Stimulated activated CD8-positive, alpha-beta memory T cell treated with anti-CD3 and anti-CD28 coated beads, Interleukin-15, amount 100 ng/mL, for 4 hours (primary cell): ENCODE data around the gene GLYATL1.
"Not testable (repeated sequence)": the region's sequence is repeated elsewhere in the genome, so short reads cannot be mapped to it uniquely, and the experiment has no call there.

Source experiments
- DNase-seq, 2 donors: peaks; one replicate each; pipeline ENCODE4 v3.0.0-alpha.2; 2020; ENCODE audit warnings: low read depth in 2 of 2

GLYATL1 gene

DNA sequence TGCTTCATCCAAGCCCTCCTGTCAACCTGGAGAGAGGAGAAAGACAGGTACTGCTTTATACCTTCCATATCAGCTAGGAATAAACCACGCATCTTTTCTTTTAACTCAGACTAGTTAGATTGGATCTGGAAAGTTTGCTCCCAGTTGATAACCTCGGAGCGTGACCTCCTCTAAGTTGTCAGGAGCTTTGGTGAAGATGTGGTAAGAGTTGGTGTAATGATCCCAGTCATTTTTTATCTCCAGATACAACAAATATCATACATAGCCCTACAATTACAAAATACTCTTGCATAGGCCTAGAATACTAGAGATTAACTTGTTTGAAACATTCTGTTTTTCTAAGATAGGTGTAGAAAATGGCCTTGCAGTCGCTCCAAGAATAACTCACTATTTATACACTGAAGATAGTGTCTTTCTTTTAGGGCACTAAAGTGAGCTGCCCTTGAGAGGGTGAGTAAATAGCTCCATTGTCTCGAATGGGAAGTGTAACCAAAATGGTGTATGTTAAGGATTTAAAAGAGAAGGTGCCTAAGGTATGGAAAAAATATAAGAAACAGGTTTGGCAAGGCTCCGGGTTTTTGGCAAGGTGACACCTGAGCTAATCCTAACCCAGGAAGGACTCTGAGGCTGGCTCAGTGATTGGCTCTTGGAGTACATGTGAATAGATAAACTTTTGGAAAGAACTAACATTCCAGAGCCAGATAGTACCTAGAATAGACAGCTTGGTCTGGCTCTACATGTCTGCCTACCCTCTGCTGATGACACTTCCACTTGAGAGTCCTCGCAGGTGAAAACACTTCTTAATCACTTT, 59.4 kb downstream of the GLYATL1 start:
- DNase-seq = no peak

DNA sequence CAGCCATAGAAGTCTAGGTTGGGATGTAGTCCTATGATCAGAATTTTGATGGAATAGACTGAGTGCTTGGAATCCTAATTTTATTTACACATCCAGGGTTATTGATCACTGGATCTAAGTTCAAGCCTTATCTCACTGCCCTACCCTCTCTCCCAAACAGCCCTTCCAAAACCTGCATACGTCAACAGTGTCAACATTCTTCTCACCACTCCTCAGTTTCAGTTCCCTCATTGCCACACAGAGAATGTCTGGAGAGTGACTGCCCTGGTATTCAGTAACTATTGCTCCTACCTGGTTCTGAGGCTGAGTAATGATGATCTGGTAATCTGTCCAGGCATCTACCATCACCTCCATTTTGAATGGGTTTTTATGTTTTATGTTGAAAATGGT, 60.0 kb downstream of the GLYATL1 start:
- no peak for DNase-seq

- no peak for DNase-seq
These were observed 60.7 kb downstream of the GLYATL1 start for GRCh38 chr11:59000003-59000402.

DNA sequence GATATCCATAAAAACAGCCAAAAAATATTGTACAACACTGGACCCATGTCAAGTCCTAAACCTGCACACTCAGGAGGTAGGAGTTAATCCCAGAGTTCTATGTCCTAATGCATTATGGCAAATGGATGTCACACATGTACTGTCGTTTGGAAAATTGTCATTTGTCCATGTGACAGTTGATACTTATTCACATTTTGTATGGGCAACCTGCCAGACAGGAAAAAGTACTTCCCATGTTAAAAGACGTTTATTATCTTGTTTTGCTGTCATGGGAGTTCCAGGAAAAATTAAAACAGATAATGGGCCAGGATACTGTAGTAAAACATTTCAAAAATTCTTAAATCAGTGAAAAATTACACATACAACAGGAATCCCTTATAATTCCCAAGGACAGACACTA, 62.7 kb downstream of the GLYATL1 start:
- DNase-seq = not testable (repeated sequence)
